H1 (cell line): ENCODE results near the gene OS9. TPM values are rescaled to one million over a fixed set of nuclear protein-coding genes. Genes with fewer than 3 reads are reported as not detected.

Experiments used
- ASH2L ChIP-seq: fragments of 200-600, 300-600 bp; sonication (generic); IDR thresholded peaks from one replicate; pipeline ENCODE4 v1.7.1; 2017; ENCODE audit warnings: low read length
- BRCA1 ChIP-seq: IDR thresholded peaks from 2 replicates; pipeline ENCODE4 v1.6.1; 2012; ENCODE audit warnings: low read depth, low read length, improper control_type of control experiment
- CEBPB ChIP-seq: IDR thresholded peaks from 2 replicates; pipeline ENCODE4 v1.6.1; 2012; ENCODE audit warnings: low read depth, low read length
- CTCF ChIP-seq, 3 experiments: IDR thresholded peaks; 1 replicate in 2 of 3; 2 replicates in 1 of 3; pipeline versions ENCODE4 v1.5.1 to v1.6.1; 2011; ENCODE audit warnings: low read length in 3 of 3, mild to moderate bottlenecking in 3 of 3, inconsistent platforms in 2 of 3, low read depth in 1 of 3, moderate library complexity in 1 of 3; ENCODE audit not compliant: insufficient read depth in 1 of 3; ENCODE audit errors: control extremely low read depth in 1 of 3
- KDM5A ChIP-seq: fragments of 200-600 bp; IDR thresholded peaks from 2 replicates; pipeline ENCODE4 v1.7.1; 2012; ENCODE audit warnings: mild to moderate bottlenecking, low read length, inconsistent platforms, mixed read lengths
- PHF8 ChIP-seq: fragments of 200-600 bp; sonication (generic); conservative IDR thresholded peaks from 2 replicates; pipeline ENCODE4 v1.7.1; 2012; ENCODE audit warnings: low read depth, mild to moderate bottlenecking, inconsistent platforms, low read length, moderate library complexity
- TAF1 ChIP-seq: IDR thresholded peaks from 2 replicates; pipeline ENCODE4 v1.6.1; 2011; ENCODE audit warnings: mild to moderate bottlenecking, low read depth, low read length
- TEAD4 ChIP-seq: IDR thresholded peaks from 2 replicates; pipeline ENCODE4 v1.6.1; 2012; ENCODE audit warnings: low read depth, low read length, inconsistent platforms, mixed read lengths
- polyA plus RNA-seq, 7 experiments: library from polyadenylated mRNA; depleted of rRNA in 3 of 7; stranded (reverse) in 5 of 7; unstranded in 2 of 7; fragments of >200 nt in 5 of 7; fragments of 200-250 nt in 2 of 7; gene quantifications; 1 replicate in 5 of 7; 2 replicates in 1 of 7; 4 replicates in 1 of 7; pipeline versions ENCODE4 v1.2.1 to v1.2.3, GENCODE V29; 2011 to 2013; ENCODE audit warnings: missing spikeins in 2 of 7, mixed read lengths in 2 of 7
- total RNA-seq: library from RNA; stranded (reverse); fragmentation: NEBNext Ultra II Directional; extraction: Animal tissue kit (Norgen Biotek cat#: 25700); gene quantifications from 2 replicates; pipeline ENCODE4 v1.2.1, GENCODE V29; 2021
- TF ChIP-seq, protein P1 (sequence below): IDR thresholded peaks from 2 replicates; pipeline ENCODE4 v1.6.1; 2012; ENCODE audit warnings: low read length, inconsistent platforms

OS9 gene
- total and polyA plus RNA-seq, 2 of the 8 experiments (the other 6 are each of a cell fraction or from before 2014, with no cell fraction given) = 71.0 to 108 TPM

DNA sequence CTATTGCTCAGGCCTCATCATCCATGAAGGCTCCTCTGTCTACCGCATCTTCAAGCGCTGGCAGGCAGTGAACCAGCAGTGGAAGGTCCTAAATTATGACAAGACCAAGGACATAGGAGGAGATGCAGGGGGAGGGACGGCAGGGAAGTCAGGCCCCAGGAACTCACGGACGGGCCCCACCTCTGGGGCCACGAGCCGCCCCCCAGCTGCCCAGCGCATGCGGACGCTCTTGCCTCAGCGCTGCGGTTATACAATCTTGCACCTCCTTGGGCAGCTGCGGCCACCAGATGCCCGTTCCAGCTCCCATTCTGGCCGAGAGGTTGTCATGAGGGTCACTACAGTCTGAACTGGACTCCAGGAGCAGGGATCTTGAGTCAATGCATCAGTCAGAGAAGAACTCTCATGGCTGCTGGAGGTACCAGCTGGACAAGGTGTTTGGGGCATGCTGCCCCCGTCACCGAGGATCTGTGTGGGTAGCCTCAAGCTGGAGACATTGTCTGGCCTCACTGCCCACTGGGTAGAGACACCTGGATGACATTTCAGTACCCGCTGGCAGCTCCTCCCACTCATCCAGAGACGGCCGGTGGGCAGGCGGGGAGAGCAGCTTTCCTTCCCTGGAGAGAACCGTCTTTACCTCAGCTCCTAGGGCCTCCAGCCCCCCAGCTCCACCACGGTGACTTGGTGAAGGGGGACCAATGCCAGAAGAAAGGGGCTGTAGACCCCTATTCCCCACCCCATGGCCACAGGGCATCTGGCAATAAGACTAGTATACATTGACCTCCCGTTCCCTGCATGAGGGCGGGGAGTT is 64.8 kb downstream of the OS9 start (continued):
- TF ChIP-seq PHF8 (no peak), CEBPB (no peak), ASH2L (no peak), TAF1 (no peak), BRCA1 (no peak), CTCF (IDR thresholded peaks at IDR 0.05; ENCODE audit: control extremely low read depth in 1 of 3, insufficient read depth in 1 of 3, low read depth in 1 of 3, low read length in 3 of 3) (no peak), TEAD4 (no peak), KDM5A (no peak)
- TF ChIP-seq, protein P1, sequence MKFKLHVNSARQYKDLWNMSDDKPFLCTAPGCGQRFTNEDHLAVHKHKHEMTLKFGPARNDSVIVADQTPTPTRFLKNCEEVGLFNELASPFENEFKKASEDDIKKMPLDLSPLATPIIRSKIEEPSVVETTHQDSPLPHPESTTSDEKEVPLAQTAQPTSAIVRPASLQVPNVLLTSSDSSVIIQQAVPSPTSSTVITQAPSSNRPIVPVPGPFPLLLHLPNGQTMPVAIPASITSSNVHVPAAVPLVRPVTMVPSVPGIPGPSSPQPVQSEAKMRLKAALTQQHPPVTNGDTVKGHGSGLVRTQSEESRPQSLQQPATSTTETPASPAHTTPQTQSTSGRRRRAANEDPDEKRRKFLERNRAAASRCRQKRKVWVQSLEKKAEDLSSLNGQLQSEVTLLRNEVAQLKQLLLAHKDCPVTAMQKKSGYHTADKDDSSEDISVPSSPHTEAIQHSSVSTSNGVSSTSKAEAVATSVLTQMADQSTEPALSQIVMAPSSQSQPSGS = no peak
